ENCODE data around the gene IGFLR1.

Gene IGFLR1

GRCh38 chr19:35722897-35723296 is 19.4 kb downstream of the IGFLR1 start:
- TF ChIP-seq, protein P1, sequence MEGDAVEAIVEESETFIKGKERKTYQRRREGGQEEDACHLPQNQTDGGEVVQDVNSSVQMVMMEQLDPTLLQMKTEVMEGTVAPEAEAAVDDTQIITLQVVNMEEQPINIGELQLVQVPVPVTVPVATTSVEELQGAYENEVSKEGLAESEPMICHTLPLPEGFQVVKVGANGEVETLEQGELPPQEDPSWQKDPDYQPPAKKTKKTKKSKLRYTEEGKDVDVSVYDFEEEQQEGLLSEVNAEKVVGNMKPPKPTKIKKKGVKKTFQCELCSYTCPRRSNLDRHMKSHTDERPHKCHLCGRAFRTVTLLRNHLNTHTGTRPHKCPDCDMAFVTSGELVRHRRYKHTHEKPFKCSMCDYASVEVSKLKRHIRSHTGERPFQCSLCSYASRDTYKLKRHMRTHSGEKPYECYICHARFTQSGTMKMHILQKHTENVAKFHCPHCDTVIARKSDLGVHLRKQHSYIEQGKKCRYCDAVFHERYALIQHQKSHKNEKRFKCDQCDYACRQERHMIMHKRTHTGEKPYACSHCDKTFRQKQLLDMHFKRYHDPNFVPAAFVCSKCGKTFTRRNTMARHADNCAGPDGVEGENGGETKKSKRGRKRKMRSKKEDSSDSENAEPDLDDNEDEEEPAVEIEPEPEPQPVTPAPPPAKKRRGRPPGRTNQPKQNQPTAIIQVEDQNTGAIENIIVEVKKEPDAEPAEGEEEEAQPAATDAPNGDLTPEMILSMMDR (IDR thresholded peaks at IDR 0.05) = no peak
- DNase-seq (ENCODE audit: low spot score) = no peak
- no peak overlapping the region for H3K4me3 ChIP-seq
- no peak overlapping the region for H3K27ac ChIP-seq

DNA sequence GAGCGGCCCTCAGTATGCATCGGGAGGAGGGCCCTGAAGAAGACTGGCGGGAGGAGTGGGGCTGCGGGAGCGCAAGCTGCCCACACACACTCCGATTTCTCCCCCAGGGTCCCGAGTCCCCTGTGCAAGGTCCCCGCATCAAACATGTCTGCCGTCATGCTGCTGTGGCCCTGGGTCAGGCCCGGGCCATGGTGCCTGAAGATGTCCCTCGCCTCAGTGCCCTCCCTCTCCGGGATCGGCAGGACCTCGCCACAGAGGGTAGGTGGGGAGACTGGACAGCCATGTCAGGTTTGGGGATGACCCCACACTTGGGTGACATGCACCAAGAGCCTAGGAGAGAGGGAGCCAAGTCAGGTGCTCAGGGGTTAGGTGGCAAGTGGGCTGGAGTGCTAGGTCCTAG is 19.8 kb downstream of the IGFLR1 start:
- DNase-seq (ENCODE audit: low spot score) = no peak
- TF ChIP-seq, protein P1 (IDR thresholded peaks at IDR 0.05) = no peak
- no peak overlapping the region for H3K27ac ChIP-seq
- no peak overlapping the region for H3K4me3 ChIP-seq

- Histone ChIP-seq H3K27ac (no peak overlapping the region), H3K4me3 (no peak overlapping the region)
- DNase-seq (ENCODE audit: low spot score) = no peak
- TF ChIP-seq, protein P1 (IDR thresholded peaks at IDR 0.05) = no peak
Measured at GRCh38 chr19:35721374-35721773, 20.9 kb downstream of the IGFLR1 start.

DNA sequence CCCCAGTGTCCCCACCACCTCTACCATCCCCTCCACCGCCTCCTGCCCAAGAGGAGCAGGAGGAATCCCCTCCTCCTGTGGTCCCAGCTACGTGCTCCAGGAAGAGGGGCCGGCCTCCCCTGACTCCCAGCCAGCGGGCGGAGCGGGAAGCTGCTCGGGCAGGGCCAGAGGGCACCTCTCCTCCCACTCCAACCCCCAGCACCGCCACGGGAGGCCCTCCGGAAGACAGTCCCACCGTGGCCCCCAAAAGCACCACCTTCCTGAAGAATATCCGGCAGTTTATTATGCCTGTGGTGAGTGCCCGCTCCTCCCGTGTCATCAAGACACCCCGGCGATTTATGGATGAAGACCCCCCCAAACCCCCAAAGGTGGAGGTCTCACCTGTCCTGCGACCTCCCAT is 21.6 kb downstream of the IGFLR1 start:
- Histone ChIP-seq H3K27ac (no peak overlapping the region), H3K4me3 (no peak overlapping the region)
- TF ChIP-seq, protein P1 (IDR thresholded peaks at IDR 0.05) = no peak
- no peak for DNase-seq (ENCODE audit: low spot score)

- TF ChIP-seq, protein P1 (IDR thresholded peaks at IDR 0.05) = no peak
Measured at GRCh38 chr19:35720163-35720524, 22.1 kb downstream of the IGFLR1 start.

GRCh38 chr19:35719402-35720162 is 22.7 kb downstream of the IGFLR1 start:
- peak; percentile 73 for DNase-seq (ENCODE audit: low spot score)
- Histone ChIP-seq H3K27ac (no peak overlapping the region), H3K4me3 (no peak overlapping the region)
- TF ChIP-seq, protein P1 (IDR thresholded peaks at IDR 0.05) = no peak

More at GRCh38 chr19:35720163-35720524, 22.1 kb downstream of the IGFLR1 start:
- no peak for DNase-seq (ENCODE audit: low spot score)
- Histone ChIP-seq H3K27ac (no peak overlapping the region), H3K4me3 (no peak overlapping the region)

- TF ChIP-seq, protein P1 (IDR thresholded peaks at IDR 0.05) = no peak
- H3K4me3 ChIP-seq = peak overlapping the region; percentile 88
- H3K27ac ChIP-seq = peak overlapping the region; percentile 85 to 96
- peak; percentile 80 for DNase-seq (ENCODE audit: low spot score)
Measured at GRCh38 chr19:35718345-35719041, 23.8 kb downstream of the IGFLR1 start.
